Uterus (tissue), 4 donors: ENCODE measurements around the gene LPCAT1. TPM values are rescaled to one million over a fixed set of nuclear protein-coding genes. Genes with fewer than 3 reads are reported as not detected.
A peak's percentile ranks its signal among the peaks of the same experiment; 100 is the strongest.
"Not testable (repeated sequence)": the region's sequence is repeated elsewhere in the genome, so short reads cannot be mapped to it uniquely, and the experiment has no call there.

ENCODE experiments used
- DNase-seq, 2 donors: peaks; one replicate each; pipeline ENCODE4 v3.0.0-alpha.2; 2019 to 2020
- H3K27ac ChIP-seq, 2 donors: fragments of 200-600 bp; sonication (generic); 1 replicate in 1 of 2; 2 replicates in 1 of 2; pipeline ENCODE4 v1.5.1; 2016 to 2018
- H3K27me3 ChIP-seq, 2 donors: fragments of 200-600 bp; sonication (generic); one replicate each; pipeline ENCODE4 v1.5.1; 2018 to 2019; ENCODE audit warnings: control low read depth in 1 of 2
- H3K36me3 ChIP-seq, 2 donors: fragments of 200-600 bp; sonication (generic); one replicate each; pipeline ENCODE4 v1.5.1; 2019; ENCODE audit warnings: control low read depth in 1 of 2
- H3K4me1 ChIP-seq, 2 donors: fragments of 200-600 bp; sonication (generic); one replicate each; pipeline ENCODE4 v1.5.1; 2018 to 2019; ENCODE audit warnings: control low read depth in 1 of 2
- H3K4me3 ChIP-seq, 2 donors: fragments of 200-600 bp; sonication (generic); 1 replicate in 1 of 2; 2 replicates in 1 of 2; pipeline ENCODE4 v1.5.1; 2018 to 2019; ENCODE audit warnings: mild to moderate bottlenecking in 1 of 2
- H3K9me3 ChIP-seq, 2 donors: fragments of 200-600 bp; sonication (generic); one replicate each; pipeline ENCODE4 v1.5.1; 2019; ENCODE audit warnings: control low read depth in 1 of 2
- POLR2A ChIP-seq, 2 donors: fragments of 450-650 bp; IDR thresholded peaks; one replicate each; pipeline ENCODE4 v1.6.1; 2016; ENCODE audit warnings: antibody characterized with exemption in 2 of 2, mild to moderate bottlenecking in 1 of 2, moderate library complexity in 1 of 2
- intact Hi-C: fragments of 100-400 bp; cut with DNase I; formaldehyde crosslinking; loops from one replicate; pipeline ENCODE4 v1.15.1; 2023; ENCODE audit warnings: low total_unique reads
- total RNA-seq, 4 donors: library from RNA; depleted of rRNA in 3 of 4; stranded (reverse); fragments of >200 nt in 3 of 4; gene quantifications; one replicate each; pipeline versions ENCODE4 v1.1.0 to v1.2.4, GENCODE V29; 2014 to 2023
- TF ChIP-seq, protein P1 (sequence below), 4 experiments: fragments of 200-600 bp in 2 of 4; fragments of 450-650 bp in 2 of 4; sonication (generic) in 2 of 4; IDR thresholded peaks; one replicate each; pipeline ENCODE4 v1.5.1; 2016 to 2019; ENCODE audit warnings: antibody characterized with exemption in 4 of 4, mild to moderate bottlenecking in 2 of 4, moderate library complexity in 1 of 4
- donor health status: DM: yes; HTN: yes; CAD: no.

The LPCAT1 gene
- total RNA-seq = 10 to 100 TPM; 21.5 to 51.0 (median 40.0) TPM

DNA sequence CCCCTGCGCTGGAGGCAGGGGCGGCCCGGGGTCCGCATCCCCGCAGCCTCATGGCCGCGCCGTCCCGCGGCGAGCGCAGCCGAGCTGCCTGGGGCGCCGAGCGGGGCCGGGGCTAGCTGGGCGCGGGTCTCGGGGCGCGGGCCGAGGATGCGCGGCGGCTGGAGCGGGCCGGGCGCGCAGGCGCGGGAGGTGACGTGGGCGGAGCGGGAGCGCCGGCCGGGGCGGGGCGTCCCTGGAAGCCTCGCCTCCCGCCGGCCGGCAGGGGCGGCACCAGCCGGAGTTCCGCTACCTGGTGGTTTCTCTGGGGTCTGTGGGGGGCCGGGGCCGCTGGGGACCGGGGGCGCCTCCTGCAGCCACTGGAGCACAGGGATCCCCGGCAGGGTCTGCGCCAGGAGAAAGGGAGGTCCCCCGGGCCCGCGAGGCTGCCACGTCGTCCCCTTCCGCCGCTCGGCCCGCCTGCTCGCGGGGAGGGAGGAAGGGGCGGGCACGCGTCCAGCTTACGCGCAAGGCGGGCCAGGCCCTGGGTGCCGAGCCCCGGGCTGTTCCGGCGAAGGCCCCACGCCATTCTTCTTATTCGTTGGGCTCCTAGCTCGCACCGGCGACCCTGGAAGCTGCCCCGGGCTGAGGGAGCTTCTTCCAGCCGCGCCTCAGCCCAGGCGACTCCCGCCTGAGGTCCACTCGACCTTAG, at the start of gene LPCAT1:
TSS of gene LPCAT1 (minus strand) at position 168 of the 688 bp plus-strand sequence. CDS start at position 52, 116 bp downstream.
- peak within 1 kb of the TSS; percentile 46 to 72 for H3K4me3 ChIP-seq
- H3K4me1 ChIP-seq = peaks cover 0 to 20% of the 10 kb centered on the region in 2 donors

GRCh38 chr5:1571875-1572274, 48.1 kb upstream of the LPCAT1 start:
- DNase-seq, H3K4me3 ChIP-seq, H3K36me3 ChIP-seq, H3K4me1 ChIP-seq, H3K27ac ChIP-seq, H3K9me3 ChIP-seq, H3K27me3 ChIP-seq, intact Hi-C loops: not testable (repeated sequence)

More for the DNA sequence above, at the start of gene LPCAT1:
- Histone ChIP-seq H3K36me3 (no peaks in the 10 kb centered on the region), H3K9me3 (no peaks in the 10 kb centered on the region), H3K27ac (peak within 1 kb of the TSS; percentile 80 to 88), H3K27me3 (no peaks in the 10 kb centered on the region)
- DNase-seq = peak; percentile 61 to 80
- intact Hi-C loops = no loop called here
- TF ChIP-seq, protein P1, sequence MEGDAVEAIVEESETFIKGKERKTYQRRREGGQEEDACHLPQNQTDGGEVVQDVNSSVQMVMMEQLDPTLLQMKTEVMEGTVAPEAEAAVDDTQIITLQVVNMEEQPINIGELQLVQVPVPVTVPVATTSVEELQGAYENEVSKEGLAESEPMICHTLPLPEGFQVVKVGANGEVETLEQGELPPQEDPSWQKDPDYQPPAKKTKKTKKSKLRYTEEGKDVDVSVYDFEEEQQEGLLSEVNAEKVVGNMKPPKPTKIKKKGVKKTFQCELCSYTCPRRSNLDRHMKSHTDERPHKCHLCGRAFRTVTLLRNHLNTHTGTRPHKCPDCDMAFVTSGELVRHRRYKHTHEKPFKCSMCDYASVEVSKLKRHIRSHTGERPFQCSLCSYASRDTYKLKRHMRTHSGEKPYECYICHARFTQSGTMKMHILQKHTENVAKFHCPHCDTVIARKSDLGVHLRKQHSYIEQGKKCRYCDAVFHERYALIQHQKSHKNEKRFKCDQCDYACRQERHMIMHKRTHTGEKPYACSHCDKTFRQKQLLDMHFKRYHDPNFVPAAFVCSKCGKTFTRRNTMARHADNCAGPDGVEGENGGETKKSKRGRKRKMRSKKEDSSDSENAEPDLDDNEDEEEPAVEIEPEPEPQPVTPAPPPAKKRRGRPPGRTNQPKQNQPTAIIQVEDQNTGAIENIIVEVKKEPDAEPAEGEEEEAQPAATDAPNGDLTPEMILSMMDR (IDR thresholded peaks at IDR 0.05) = peak in 2 of 4 experiments; percentile 39 to 42
- TF ChIP-seq POLR2A (IDR thresholded peaks at IDR 0.05) = peak in 1 of 2 donors; percentile 53

DNA sequence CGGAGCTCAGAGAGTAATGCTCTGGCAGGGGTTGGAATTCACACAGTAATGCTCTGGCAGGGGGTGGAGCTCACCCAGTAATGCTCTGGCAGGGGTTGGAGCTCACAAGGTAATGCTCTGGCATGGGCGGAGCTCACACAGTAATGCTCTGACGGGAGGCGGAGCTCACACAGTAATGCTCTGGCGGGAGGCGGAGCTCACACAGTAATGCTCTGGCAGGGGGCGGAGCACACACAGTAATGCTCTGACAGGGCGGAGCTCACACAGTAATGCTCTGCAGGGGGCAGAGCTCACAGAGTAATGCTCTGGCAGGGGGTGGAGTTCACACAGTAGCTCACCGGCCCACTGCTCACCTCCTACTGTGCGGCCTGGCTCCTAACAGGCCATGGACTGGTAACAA, 47.2 kb upstream of the LPCAT1 start:
- intact Hi-C loops = no loop called here

DNA sequence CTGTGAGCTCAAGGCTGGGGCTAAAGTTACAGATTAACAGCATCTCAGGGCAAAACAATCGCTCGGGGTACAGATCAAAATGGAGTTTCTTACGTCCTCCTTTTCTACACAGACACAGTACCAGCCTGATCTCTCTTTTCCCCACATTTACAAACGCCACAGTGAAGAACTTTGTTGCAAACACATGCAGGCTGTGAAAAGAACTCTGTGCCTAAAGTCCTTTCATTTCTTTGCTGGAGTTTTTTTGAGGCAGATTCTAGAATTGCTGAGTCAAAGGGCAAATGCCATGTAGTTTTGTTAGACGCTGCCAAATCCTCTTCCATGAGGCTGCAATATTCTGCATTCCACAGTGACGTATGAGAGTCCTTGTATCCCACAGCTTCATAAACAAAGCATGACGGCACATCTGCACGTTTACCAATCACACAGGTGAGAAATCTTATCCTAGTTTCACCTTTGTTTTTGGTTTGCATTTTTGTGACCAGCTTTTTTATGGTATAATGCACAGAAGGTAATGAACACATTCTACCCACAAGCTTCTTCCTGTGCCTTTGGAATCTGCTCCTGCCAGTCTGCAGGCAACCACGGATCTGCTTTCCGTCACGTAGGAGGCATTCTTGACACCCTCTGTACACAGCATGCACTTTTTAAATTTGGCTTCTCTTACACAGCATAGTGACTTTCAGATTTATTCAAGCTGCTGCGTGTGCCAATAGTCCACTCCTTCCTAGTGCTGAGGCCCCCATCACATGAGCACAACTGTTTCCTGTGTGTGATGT, 44.6 kb upstream of the LPCAT1 start:
- TF ChIP-seq, protein P1 (IDR thresholded peaks at IDR 0.05) = no peak
- no peak for TF ChIP-seq POLR2A (IDR thresholded peaks at IDR 0.05)
- Histone ChIP-seq H3K27ac (peak overlapping the region; percentile 14 to 68), H3K4me3 (no peak overlapping the region)

More for the DNA sequence above, 47.2 kb upstream of the LPCAT1 start:
- Histone ChIP-seq H3K4me1 (no peaks in the 10 kb centered on the region), H3K4me3 (no peak overlapping the region), H3K9me3 (no peaks in the 10 kb centered on the region), H3K27me3 (no peaks in the 10 kb centered on the region), H3K27ac (no peak overlapping the region), H3K36me3 (no peaks in the 10 kb centered on the region)
- TF ChIP-seq, protein P1 (IDR thresholded peaks at IDR 0.05) = no peak
- no peak for TF ChIP-seq POLR2A (IDR thresholded peaks at IDR 0.05)
- no peak for DNase-seq

DNA sequence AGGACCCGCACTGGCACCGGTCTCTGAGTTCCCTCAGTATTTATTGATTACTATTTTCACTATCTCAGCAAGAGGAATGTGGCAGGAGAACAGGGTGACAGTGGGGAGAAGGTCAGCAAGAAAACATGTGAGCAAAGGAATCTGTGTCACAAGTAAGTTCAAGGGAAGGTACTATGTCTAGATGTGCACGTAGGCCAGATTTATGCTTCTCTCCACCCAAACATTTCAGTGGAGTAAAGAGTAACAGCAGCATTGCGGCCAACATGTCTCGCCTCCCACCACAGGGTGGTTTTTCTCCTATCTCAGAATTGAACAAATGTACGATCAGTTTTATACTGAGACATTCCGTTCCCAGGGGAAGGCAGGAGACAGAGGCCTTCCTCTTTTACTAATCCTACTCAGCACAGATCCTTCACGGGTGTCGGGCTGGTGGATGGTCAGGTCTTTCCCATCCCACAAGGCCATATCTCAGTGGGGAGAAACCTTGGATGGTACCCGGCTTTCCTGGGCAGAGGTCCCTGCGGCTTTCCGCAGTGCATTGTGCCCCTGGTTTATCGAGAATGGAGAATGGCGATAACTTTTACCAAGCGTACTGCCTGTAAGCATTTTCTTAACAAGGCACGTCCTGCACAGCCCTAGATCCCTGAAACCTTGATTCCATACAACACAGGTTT, 43.9 kb upstream of the LPCAT1 start:
- peak overlapping the region; percentile 14 to 68 for H3K27ac ChIP-seq
- H3K9me3 ChIP-seq, DNase-seq, intact Hi-C loops, H3K4me3 ChIP-seq, H3K36me3 ChIP-seq, H3K4me1 ChIP-seq, H3K27me3 ChIP-seq: not testable (repeated sequence)

More for the DNA sequence above, 44.6 kb upstream of the LPCAT1 start:
- H3K9me3 ChIP-seq = no peaks in the 10 kb centered on the region
- no peaks in the 10 kb centered on the region for H3K36me3 ChIP-seq
- H3K27me3 ChIP-seq = no peaks in the 10 kb centered on the region
- intact Hi-C loops = no loop called here
- H3K4me1 ChIP-seq = no peaks in the 10 kb centered on the region
- peak in 1 of 2 donors; percentile 34 for DNase-seq
